Psoas muscle (tissue), 8 donors: ENCODE measurements around the gene LPP. TPM values are rescaled to one million over a fixed set of nuclear protein-coding genes. Genes with fewer than 3 reads are reported as not detected.
A peak's percentile ranks its signal among the peaks of the same experiment; 100 is the strongest.

Source experiments
- ATAC-seq, 4 donors: fragments of 200-7000 bp; cut with Tn5 transposase; one replicate each; pipeline ENCODE4 v1.9.1; 2020; ENCODE audit warnings: moderate library complexity in 3 of 4, mild to moderate bottlenecking in 2 of 4
- DNase-seq, 2 donors: peaks; one replicate each; pipeline ENCODE4 v3.0.0-alpha.2; 2020
- H3K27ac ChIP-seq: fragments of 200-600 bp; one replicate; pipeline ENCODE4 v1.8.0; 2022
- H3K27me3 ChIP-seq, 3 donors: fragments of 200-600 bp in 1 of 3; one replicate each; pipeline versions ENCODE4 v1.6.1 to v1.8.0; 2013 to 2022; ENCODE audit warnings: low read length in 2 of 3, mild to moderate bottlenecking in 2 of 3, moderate library complexity in 1 of 3; ENCODE audit not compliant: insufficient read depth in 3 of 3
- H3K36me3 ChIP-seq, 2 donors: fragments of 200-600 bp in 1 of 2; one replicate each; pipeline versions ENCODE4 v1.6.1 to v1.8.0; 2013 to 2022; ENCODE audit warnings: low read depth in 1 of 2, mild to moderate bottlenecking in 1 of 2, moderate library complexity in 1 of 2; ENCODE audit not compliant: insufficient read depth in 1 of 2
- H3K4me1 ChIP-seq: fragments of 200-600 bp; one replicate; pipeline ENCODE4 v1.8.0; 2022
- H3K4me3 ChIP-seq: fragments of 200-600 bp; one replicate; pipeline ENCODE4 v1.8.0; 2022; ENCODE audit warnings: mild to moderate bottlenecking
- H3K9me3 ChIP-seq: fragments of 200-600 bp; one replicate; pipeline ENCODE4 v1.8.0; 2022
- WGBS, 3 donors: extraction: QIAGEN DNeasy Blood & Tissue Kit; methylation state at CpG; one replicate each; pipeline versions ENCODE4 v1.1.6 to v1.1.7; 2013; 5-methylcytosine and 5-hydroxymethylcytosine counted together
- intact Hi-C, 2 donors: fragments of 100-400 bp; cut with DNase I; formaldehyde crosslinking; loops; one replicate each; pipeline versions ENCODE4 v1.11.0 to v1.14.2; 2022
- polyA plus RNA-seq, 3 donors: library from polyadenylated mRNA; stranded (reverse); fragments of 200-250 nt; gene quantifications; one replicate each; pipeline ENCODE4 v1.2.3, GENCODE V29; 2013
- total RNA-seq, 4 donors: library from RNA; stranded (reverse); fragmentation: NEBNext Ultra II Directional in 2 of 4; extraction: Animal tissue kit (Norgen Biotek cat#: 25700) in 2 of 4; gene quantifications; one replicate each; pipeline versions ENCODE4 v1.2.1 to v1.2.4, GENCODE V29; 2021 to 2023
- TF ChIP-seq, protein P1 (sequence below): fragments of 200-600 bp; IDR thresholded peaks from one replicate; pipeline ENCODE4 v1.8.0; 2022; ENCODE audit warnings: antibody characterized with exemption
- donor health status: healthy with polysubstance abuse.
- donor health status: DM: no; HTN: no; CAD: no; lungs with moderate emphysema.
- donor health status: Bipolar disorder and iron deficiency.
- donor health status: healthy.
- donor health status: DM: yes; HTN: yes; CAD: no.
- donor health status: DM: no; HTN: no; CAD: no.
- donor health status: DM: no; HTN: no; CAD: no.
- donor health status: DM: yes; HTN: yes; CAD: no.

LPP gene
- total and polyA plus RNA-seq, 7 donors = 2.6 to 80.3 (median 42.8) TPM

DNA sequence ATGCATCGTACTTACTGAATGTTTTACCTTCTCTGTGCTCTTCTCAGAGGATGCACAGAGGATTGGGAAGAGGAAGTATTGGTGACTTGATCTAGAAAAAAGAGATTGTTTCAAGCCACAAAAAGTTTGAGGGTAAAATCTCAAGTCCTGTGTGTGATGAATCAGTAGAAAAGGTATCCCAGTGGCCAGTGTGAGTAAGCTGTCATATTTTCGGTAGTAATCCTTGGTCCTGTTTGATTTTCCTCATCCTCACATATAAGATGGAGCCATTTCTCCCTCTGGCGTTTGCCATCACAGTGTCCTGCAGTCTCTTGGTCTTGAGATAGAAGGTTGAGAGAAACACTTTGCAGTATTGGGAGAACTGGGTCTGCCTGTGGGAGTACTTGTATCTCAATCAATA lies 166.8 kb downstream of the LPP start:
- no peak overlapping the region for H3K4me3 ChIP-seq
- no peaks in the 10 kb centered on the region for H3K9me3 ChIP-seq
- intact Hi-C loops = no loop called here
- peaks cover 14% of the 10 kb centered on the region for H3K4me1 ChIP-seq
- 93 to 97% (median 95%) methylated on average over 3 of the region's 3 CpGs for WGBS, 3 donors
- DNase-seq (no peak), ATAC-seq (no peak)
- H3K27ac ChIP-seq = no peak overlapping the region
- no peaks in the 10 kb centered on the region for H3K36me3 ChIP-seq
- no peaks in the 10 kb centered on the region for H3K27me3 ChIP-seq
- TF ChIP-seq, protein P1, sequence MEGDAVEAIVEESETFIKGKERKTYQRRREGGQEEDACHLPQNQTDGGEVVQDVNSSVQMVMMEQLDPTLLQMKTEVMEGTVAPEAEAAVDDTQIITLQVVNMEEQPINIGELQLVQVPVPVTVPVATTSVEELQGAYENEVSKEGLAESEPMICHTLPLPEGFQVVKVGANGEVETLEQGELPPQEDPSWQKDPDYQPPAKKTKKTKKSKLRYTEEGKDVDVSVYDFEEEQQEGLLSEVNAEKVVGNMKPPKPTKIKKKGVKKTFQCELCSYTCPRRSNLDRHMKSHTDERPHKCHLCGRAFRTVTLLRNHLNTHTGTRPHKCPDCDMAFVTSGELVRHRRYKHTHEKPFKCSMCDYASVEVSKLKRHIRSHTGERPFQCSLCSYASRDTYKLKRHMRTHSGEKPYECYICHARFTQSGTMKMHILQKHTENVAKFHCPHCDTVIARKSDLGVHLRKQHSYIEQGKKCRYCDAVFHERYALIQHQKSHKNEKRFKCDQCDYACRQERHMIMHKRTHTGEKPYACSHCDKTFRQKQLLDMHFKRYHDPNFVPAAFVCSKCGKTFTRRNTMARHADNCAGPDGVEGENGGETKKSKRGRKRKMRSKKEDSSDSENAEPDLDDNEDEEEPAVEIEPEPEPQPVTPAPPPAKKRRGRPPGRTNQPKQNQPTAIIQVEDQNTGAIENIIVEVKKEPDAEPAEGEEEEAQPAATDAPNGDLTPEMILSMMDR = no peak

DNA sequence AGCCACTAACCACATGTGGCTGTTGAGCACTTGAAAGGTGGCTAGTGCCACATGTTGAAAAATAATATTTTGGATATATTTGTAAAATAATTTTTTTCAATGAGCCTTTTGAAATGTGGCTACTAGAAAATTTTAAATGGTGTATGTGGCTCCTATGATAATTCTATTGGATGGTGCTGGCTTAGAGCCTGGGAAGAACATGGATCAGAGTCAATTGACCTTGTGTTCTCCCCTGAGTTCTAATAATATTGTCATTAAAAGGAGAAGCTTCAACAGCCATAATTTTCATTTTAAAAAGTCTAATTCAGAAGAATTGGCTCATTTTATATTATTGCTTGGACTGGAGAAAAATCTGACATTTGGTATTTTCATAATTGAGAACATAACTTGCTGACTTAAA lies 167.3 kb downstream of the LPP start:
- Histone ChIP-seq H3K36me3 (no peaks in the 10 kb centered on the region), H3K4me1 (peaks cover 14% of the 10 kb centered on the region)
- ATAC-seq = no peak

DNA sequence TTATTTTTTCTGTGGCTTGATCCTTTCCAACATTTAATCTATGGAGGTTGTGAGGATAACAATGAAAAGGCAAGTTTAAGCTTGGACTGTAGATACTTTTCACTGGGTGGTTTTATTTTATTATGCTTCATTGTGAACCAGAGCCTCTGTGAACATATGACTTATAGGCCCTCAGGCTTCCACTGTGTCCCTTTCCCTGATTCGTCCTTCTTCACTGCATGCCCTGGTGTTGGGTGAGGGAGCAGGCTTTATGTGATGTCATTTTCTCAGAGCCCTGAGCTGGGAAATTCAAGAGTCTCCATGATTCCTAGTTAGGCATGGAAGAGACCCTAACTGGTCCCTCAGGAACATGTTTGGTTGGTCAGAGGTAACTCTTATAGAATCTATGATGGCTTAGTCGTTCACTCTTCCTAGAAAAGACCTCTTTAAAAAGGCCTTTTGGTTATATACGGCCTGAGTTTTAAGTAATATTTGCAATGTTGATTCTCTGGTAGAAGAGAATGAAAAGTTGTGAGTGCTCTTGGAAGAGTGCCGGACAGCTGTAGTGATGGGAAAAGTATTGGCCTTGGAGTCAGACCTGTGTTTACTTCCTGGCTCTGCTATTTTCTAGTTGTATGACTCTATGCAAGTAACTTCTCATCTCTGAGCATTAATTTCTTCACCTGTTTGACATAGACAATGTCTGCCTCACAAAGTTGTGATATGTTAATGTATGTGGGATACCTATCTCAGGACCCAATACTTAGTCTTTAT lies 168.4 kb downstream of the LPP start:
- Histone ChIP-seq H3K27me3 (no peaks in the 10 kb centered on the region), H3K4me1 (peaks cover 15% of the 10 kb centered on the region), H3K36me3 (no peaks in the 10 kb centered on the region), H3K27ac (peak overlapping the region; percentile 15), H3K9me3 (no peaks in the 10 kb centered on the region), H3K4me3 (no peak overlapping the region)
- intact Hi-C loops = loop anchor here in 1 of 2 donors (2.0 kb wide), 1 partner anchor 24 kb away; no protein-coding TSS in a partner anchor
- TF ChIP-seq, protein P1 = no peak
- ATAC-seq (no peak), DNase-seq (no peak)
- WGBS, 3 donors = 77 to 87% (median 80%) methylated on average over 4 of the region's 4 CpGs

More for the DNA sequence above, 167.3 kb downstream of the LPP start:
- H3K9me3 ChIP-seq = no peaks in the 10 kb centered on the region
- H3K27ac ChIP-seq = no peak overlapping the region
- DNase-seq = no peak
- no peak overlapping the region for H3K4me3 ChIP-seq
- no peaks in the 10 kb centered on the region for H3K27me3 ChIP-seq
- intact Hi-C loops = no loop called here
- TF ChIP-seq, protein P1 = no peak

DNA sequence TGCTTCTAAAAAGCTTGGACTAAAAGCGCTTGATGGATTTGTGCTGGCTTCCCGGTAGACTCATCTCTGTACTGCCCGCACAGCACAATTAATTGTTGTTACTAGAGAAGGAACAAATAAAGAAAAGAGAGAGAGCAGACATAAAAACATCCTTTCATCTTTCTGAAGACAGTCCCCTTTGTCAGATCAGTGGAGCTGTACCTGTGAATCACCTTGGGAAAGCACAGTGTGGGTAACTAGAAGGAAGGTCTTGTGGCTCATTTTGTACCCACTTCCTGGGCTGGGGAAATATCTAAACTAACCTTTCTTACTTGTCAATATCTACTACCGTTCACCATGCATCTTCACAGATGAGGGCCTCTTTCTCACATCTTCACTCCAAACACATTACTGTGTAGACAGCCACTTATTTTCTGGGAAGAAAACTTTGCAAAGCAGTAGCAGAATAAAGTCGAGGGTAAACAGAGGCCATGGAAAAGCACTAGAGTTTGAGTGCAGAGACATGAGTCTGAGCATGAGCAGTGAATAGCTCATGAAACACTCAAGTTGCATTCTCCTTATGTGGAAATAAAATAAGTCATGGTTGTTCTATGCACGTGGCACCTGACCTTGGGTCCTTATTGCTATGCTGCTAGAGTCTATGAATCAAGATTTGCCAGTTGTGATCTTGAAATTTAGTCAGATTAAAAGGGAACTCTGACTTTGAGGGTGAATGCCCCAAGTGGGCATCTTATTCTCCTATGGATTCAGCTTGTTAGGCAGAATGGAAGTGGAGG lies 169.3 kb downstream of the LPP start:
- H3K27ac ChIP-seq = no peak overlapping the region
- H3K27me3 ChIP-seq = no peaks in the 10 kb centered on the region
- no peaks in the 10 kb centered on the region for H3K9me3 ChIP-seq
- TF ChIP-seq, protein P1 = no peak
- H3K4me3 ChIP-seq = no peak overlapping the region
- ATAC-seq (no peak), DNase-seq (no peak)
- intact Hi-C loops = loop anchor here in 1 of 2 donors (2.0 kb wide), 1 partner anchor 24 kb away; no protein-coding TSS in a partner anchor
- peaks cover 23% of the 10 kb centered on the region for H3K4me1 ChIP-seq
- H3K36me3 ChIP-seq = no peaks in the 10 kb centered on the region
- WGBS, 3 donors = 84 to 95% (median 93%) methylated on average over 6 of the region's 6 CpGs
